Amniotic epithelial cell (primary cell): Measurements from ENCODE around the gene F8A2.
"Not testable (repeated sequence)": the region's sequence is repeated elsewhere in the genome, so short reads cannot be mapped to it uniquely, and the experiment has no call there.

ENCODE experiments used
- DNase-seq: peaks from one replicate; pipeline ENCODE4 v3.0.0-alpha.2; 2010; ENCODE audit warnings: low read depth

Gene F8A2

DNA sequence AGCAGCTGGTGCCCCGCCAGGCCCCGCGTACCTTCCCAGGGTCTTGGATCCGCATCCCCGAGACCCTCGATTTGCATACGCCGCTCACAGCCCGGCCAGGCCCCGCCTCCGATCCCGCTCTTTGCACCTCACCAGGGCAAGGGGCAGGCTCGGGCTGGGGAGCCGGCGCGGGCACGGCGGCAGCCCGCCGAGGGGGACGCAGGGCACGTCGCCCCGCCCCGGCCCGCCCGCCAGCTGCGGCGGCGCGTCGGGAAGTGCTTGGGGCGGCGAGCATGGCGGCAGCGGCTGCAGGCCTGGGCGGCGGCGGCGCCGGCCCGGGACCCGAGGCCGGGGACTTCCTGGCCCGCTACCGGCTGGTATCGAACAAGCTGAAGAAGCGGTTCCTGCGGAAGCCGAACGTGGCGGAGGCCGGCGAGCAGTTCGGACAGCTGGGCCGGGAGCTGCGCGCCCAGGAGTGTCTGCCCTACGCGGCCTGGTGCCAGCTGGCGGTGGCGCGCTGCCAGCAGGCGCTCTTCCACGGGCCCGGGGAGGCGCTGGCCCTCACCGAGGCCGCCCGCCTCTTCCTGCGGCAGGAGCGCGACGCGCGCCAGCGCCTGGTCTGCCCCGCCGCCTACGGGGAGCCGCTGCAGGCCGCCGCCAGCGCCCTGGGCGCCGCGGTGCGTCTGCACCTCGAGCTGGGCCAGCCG is at the start of gene F8A2:
TSS of gene F8A2 (plus strand) at position 253 of the 686 bp plus-strand sequence. CDS start at position 273, 20 bp downstream.
- not testable (repeated sequence) for DNase-seq

DNA sequence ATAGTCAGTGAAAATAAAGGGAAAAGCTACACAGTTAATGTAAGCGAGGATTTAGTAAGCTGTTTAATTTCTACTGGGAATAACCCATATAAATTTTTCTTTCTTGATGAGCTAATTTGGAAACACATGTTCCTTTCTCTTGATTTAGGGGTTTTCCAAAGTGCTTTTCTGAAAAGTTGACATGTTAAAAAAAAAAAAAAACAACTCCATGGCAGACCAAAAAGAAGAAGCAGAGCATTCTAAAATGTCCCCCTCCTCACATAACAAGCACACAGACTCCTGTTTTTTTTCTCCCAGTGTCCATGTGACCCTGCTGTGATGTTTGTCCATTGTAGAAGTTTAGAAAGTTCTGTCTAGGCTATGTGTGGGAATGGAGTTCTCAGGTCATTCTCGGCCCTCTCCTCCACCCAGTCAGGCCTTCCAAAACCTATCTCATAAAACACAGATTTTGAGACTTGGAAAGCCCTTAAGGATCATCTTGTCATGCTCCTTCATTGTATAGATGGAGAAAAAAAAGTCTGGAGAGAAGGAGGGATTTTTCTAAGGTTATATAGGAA is 48.3 kb upstream of the F8A2 start:
- no peak for DNase-seq

- peak; percentile 0 for DNase-seq
These were observed 47.2 kb upstream of the F8A2 start, which contains the start of gene CLIC2 for GRCh38 chrX:155334486-155335336. Gene CLIC2 (minus strand): TSS chrX:155334614. CDS start chrX:155334427, 187 bp downstream.

GRCh38 chrX:155335337-155335712 is 46.6 kb upstream of the F8A2 start:
- not testable (repeated sequence) for DNase-seq

- not testable (repeated sequence) for DNase-seq
These were observed 36.2 kb upstream of the F8A2 start for GRCh38 chrX:155345689-155346088.

- not testable (repeated sequence) for DNase-seq
These were observed 32.4 kb upstream of the F8A2 start for GRCh38 chrX:155349448-155349847.

DNA sequence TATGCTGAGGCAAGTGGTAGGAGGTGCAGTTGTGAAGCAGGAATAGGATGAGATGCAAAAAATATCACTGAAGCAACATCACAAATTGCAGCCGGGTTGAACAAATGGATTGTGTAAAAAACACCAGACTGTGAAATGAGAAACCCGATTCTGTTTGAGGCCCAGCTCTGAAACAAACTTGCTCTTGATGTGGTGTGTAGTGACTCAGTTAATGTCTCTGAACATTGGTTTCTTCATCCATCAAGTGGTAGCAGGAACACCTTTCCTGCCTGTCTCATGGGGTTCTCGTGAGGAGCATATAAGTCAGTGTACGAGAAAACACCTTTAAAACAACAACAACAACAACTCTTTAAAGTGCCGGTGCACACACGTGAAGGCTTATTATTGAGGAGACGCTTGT is 18.2 kb upstream of the F8A2 start:
- not testable (repeated sequence) for DNase-seq

DNA sequence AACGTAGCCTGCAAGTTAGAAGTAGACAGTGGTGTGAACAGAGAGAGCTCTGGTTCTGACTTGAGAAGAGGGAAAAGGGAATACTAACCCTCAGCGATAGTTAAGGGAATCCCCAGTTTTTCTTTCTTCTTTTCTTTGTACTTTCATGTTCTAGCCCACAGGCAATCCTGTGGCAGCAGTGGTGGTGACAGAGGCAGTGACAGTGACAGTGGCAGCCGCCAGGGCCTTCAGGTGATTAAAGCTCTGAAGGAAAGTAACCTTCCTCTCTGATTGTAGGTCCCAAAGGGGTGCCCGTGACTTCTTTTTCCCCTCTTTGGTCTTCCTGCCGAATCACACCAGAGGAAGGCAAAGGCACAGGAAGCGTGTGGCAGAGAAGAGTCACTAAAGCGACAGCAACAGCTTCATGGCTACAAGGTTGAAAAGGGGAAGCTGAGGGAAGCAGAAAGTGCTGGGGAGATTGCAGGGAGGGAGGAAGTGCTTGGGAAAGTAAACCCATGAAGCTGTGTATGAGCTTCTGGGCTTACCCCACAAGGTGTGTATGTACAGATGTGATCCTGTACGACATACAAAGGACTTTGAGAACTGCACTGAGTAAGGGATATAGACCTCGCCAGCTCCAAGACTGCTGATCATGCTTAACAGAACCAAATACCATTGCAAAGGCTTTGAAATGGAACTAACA is 8.0 kb upstream of the F8A2 start:
- DNase-seq, result not testable (repeated sequence)

GRCh38 chrX:155379802-155380201 is 2.1 kb upstream of the F8A2 start:
- DNase-seq, result not testable (repeated sequence)

GRCh38 chrX:155382529-155382967 is 653 bp downstream of the F8A2 start:
- DNase-seq, result not testable (repeated sequence)

DNA sequence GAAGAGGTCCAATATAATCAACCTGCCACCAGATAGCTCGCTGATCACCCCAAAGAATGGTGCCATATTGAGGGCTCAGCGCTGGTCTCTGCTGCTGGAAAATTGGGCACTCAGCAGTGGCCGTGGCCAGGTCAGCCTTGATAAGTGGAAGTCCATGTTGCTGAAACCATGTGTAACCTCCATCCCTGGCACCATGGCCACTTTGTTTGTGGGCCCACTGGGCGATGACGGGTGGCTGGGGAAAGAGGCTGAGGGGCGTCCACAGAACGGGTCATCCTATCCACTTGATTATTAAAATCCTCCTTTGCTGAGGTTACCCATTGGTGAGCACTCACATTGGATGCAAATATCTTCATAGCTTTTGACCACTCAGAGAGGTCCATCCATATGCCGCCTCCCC is 7.7 kb downstream of the F8A2 start:
- DNase-seq, result no peak

GRCh38 chrX:155394747-155395276 is 12.9 kb downstream of the F8A2 start:
- not testable (repeated sequence) for DNase-seq

DNA sequence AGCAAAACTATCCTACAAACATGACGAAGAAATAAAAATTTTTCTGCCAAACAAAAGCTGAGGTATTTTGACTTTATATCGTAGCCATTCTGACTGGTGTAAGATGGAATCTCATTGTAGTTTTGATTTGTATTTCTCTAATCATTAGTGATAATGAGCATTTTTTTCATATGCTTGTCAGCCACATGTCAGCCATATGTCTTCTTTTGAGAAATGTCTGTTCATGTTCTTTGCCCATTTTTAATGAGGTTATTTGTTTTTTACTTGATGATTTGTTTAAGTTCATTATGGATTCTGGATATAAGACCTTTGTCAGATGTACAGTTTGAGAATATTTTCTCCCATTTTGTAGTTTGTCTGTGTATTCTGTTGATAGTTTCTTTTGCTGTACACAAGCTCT is 24.5 kb downstream of the F8A2 start:
- no peak for DNase-seq

- DNase-seq, result no peak
These were observed 35.9 kb downstream of the F8A2 start for GRCh38 chrX:155417769-155418168.
